Activated naive CD4-positive, alpha-beta T cell treated with anti-CD3 and anti-CD28 coated beads, Interleukin-2, amount 10 ng/mL, durations not matched to agents 7 days and 5 days (primary cell): Measurements from ENCODE around the gene FBXO48.

ENCODE experiments used
- CTCF ChIA-PET: fragments of 350-600 bp; sonication (Branson Sonifier 250); formaldehyde crosslinking; loops from one replicate; lab custom pipeline; 2021; ENCODE audit warnings: antibody characterized with exemption; lab: Charles Lee
- DNase-seq: peaks from one replicate; pipeline ENCODE4 v3.0.0-alpha.2; 2020
- H3K27ac Mint-ChIP-seq: one replicate; pipeline ENCODE4 v1.8.0; 2021; ENCODE audit warnings: mild to moderate bottlenecking, moderate library complexity, mixed read lengths
- H3K27me3 Mint-ChIP-seq: one replicate; pipeline ENCODE4 v1.8.0; 2021; ENCODE audit warnings: mild to moderate bottlenecking, mixed read lengths
- H3K36me3 Mint-ChIP-seq: one replicate; pipeline ENCODE4 v1.8.0; 2021; ENCODE audit warnings: mixed read lengths
- H3K4me1 Mint-ChIP-seq: one replicate; pipeline ENCODE4 v1.8.0; 2021; ENCODE audit warnings: mixed read lengths
- H3K4me3 Mint-ChIP-seq: one replicate; pipeline ENCODE4 v1.8.0; 2021; ENCODE audit warnings: mild to moderate bottlenecking, moderate library complexity, mixed read lengths
- H3K9me3 Mint-ChIP-seq: one replicate; pipeline ENCODE4 v1.8.0; 2021; ENCODE audit warnings: mixed read lengths

FBXO48 gene

DNA sequence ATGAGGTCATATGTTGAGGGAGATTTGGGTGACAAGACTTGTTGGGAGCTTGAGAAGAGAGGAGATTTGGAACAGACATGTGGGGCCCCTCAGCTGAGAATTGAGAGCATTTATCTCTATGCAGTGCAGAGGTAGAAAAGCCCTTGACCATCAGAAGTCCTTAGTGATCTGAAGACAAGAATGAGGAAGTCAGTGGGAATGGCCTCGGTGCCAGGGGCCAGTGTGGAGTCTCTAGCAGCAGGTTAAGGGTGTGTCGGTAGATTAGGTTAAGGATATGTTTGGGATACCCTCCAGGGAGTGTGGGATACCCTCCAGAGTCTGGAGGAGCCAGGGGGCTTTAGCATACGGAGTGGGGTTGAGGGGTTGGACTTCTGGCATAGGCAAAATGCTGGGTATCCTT, 41.6 kb downstream of the FBXO48 start:
- CTCF ChIA-PET = interaction anchor here (1.0 kb wide), 1 partner anchor 16 kb away, joined by 3 read pairs; no protein-coding TSS in a partner anchor
- DNase-seq = no peak
- Mint-ChIP-seq H3K4me3 (no peak overlapping the region), H3K27ac (no peak overlapping the region), H3K9me3 (no peaks in the 10 kb centered on the region), H3K27me3 (no peaks in the 10 kb centered on the region), H3K36me3 (no peaks in the 10 kb centered on the region), H3K4me1 (no peaks in the 10 kb centered on the region)

DNA sequence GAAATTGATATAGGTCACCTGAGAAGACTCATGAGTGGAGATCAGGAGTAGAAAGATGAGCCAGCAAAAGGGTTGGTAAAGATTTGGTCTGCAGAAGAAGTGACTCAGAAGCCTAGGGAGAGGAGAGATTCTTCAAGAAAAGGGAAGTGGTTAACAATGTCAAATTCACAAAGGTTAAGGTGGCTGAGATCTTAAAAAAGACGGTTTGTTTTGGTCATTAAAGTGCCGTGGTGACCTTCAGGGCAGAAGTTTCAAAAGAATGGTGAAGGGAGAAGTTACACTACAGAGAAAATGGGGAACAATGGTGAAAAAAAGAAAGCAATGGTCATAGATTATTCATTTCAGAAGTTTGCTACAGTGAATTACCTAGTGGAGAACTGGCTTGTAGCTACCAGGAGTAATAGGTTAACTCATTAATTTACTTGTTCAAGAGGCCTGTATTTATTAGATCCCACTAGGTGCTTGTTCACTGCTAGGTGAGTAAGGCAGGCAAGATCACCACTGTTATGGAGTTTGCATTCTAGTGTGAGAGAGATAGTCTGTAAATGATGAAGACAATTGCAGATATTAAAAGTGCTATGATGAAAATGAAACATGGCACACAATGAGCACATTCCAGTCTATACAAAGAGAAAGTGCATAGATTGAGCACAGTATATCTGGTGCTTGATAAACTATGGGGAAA, 43.0 kb downstream of the FBXO48 start:
- Mint-ChIP-seq H3K36me3 (no peaks in the 10 kb centered on the region), H3K27ac (no peak overlapping the region), H3K4me1 (no peaks in the 10 kb centered on the region), H3K9me3 (no peaks in the 10 kb centered on the region), H3K4me3 (no peak overlapping the region), H3K27me3 (no peaks in the 10 kb centered on the region)
- DNase-seq = no peak
- CTCF ChIA-PET = no interaction called here

DNA sequence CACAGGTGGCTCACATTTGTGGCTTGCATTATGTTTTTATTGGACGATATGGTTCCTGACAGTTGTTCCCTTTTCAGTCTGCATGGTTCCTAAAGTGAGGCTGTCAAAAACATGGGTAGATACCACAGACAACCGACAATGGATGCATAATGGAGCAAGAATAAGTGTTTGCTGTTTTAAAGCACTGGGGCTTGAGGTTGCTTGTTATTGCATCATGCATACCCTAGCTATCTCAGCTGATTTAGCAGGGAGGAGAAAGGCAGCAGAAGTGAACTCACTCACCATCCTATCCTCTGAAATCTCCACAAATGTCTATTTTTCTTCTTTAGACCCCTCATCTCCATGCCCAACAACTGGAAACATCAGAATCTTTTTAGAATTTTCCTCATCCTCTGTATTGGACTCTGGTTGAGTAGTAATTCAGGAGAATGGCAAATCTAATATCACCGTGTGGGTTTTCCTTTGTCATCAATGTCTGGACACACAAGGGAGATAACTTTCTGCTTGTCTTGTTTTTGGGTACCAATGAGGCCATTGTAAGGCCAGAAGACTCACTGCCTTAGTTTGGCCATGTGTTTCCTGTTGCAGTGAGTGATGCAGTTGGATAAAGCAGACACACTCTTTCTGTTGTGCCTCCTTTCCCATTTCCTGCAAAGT, 46.7 kb downstream of the FBXO48 start:
- DNase-seq = no peak
- Mint-ChIP-seq H3K27ac (no peak overlapping the region), H3K36me3 (no peaks in the 10 kb centered on the region), H3K27me3 (peaks cover 21% of the 10 kb centered on the region), H3K9me3 (no peaks in the 10 kb centered on the region), H3K4me3 (no peak overlapping the region), H3K4me1 (peaks cover 3% of the 10 kb centered on the region)
- CTCF ChIA-PET = no interaction called here

DNA sequence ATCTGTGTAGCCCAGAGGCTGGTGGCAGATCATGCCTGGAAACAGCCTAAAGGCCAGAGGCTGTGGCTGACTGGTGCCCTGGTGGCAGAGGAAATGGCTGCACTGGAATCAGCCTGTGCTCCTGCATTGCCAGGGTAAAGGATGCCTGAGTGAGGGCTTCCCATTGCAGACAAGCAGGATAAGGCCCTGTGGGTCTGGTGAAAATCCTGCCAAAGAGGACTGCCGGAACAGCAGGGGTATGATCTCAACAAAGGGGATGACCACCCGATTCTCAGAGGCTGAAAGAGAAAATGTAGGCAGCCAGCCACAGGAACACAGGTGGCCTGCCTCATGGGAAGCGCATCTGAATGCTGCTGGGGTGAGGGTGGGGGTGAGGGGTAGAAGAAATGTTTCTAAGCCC, 48.2 kb downstream of the FBXO48 start:
- H3K27ac Mint-ChIP-seq = no peak overlapping the region
- DNase-seq = no peak
- no peak overlapping the region for H3K4me3 Mint-ChIP-seq
- H3K36me3 Mint-ChIP-seq = no peaks in the 10 kb centered on the region
- peaks cover 3% of the 10 kb centered on the region for H3K4me1 Mint-ChIP-seq
- peaks cover 21% of the 10 kb centered on the region for H3K27me3 Mint-ChIP-seq
- no peaks in the 10 kb centered on the region for H3K9me3 Mint-ChIP-seq
- CTCF ChIA-PET = interaction anchor here (2.0 kb wide), 1 partner anchor 23 kb away, joined by 7 read pairs; no protein-coding TSS in a partner anchor

DNA sequence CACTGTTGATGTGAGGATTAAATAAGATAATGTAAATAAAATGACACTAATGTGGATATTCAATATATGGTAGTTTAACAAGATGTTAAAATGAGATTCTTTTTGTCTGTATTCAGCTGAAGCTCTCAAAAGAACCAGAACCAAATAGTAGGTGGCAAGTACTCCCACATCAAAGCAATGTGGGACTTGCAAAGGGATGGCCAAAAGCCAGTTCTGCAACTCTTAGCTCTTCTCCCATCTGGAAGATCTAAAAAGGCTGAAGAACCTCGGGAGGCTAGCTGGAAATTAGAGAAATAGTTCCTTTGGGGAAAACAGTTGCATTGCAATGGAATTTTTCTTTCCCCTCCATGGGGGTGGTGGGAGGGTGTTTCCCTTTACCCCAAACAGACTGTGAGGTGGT, 48.7 kb downstream of the FBXO48 start:
- no peak for DNase-seq
- no peaks in the 10 kb centered on the region for H3K9me3 Mint-ChIP-seq
- H3K36me3 Mint-ChIP-seq = no peaks in the 10 kb centered on the region
- no peak overlapping the region for H3K4me3 Mint-ChIP-seq
- CTCF ChIA-PET = interaction anchor here (2.0 kb wide), 1 partner anchor 23 kb away, joined by 7 read pairs; no protein-coding TSS in a partner anchor
- H3K27me3 Mint-ChIP-seq = peaks cover 21% of the 10 kb centered on the region
- peaks cover 3% of the 10 kb centered on the region for H3K4me1 Mint-ChIP-seq
- H3K27ac Mint-ChIP-seq = no peak overlapping the region

DNA sequence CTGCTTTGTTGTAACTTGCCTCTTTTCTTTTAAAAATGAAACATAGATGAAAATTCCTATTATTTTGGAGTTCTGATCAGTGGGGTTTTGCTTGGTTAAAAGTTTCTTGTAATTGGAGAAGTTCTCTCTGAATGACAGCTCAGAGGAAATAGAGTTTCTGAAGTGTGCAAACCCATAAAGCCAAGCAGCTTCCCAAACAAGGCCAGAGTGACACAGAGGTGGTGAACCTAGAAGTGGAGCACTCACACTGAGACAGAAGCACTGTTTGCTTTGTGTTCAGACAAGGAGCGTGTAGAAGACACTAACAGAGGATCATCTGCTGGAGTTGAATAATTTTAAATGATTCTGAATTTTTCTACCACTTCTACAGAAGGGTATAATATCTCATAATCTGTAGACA, 49.2 kb downstream of the FBXO48 start:
- Mint-ChIP-seq H3K36me3 (no peaks in the 10 kb centered on the region), H3K27me3 (peaks cover 21% of the 10 kb centered on the region), H3K9me3 (no peaks in the 10 kb centered on the region), H3K4me1 (peaks cover 3% of the 10 kb centered on the region), H3K4me3 (no peak overlapping the region), H3K27ac (no peak overlapping the region)
- CTCF ChIA-PET = interaction anchor here (2.0 kb wide), 1 partner anchor 24 kb away, joined by 7 read pairs; no protein-coding TSS in a partner anchor
- no peak for DNase-seq

DNA sequence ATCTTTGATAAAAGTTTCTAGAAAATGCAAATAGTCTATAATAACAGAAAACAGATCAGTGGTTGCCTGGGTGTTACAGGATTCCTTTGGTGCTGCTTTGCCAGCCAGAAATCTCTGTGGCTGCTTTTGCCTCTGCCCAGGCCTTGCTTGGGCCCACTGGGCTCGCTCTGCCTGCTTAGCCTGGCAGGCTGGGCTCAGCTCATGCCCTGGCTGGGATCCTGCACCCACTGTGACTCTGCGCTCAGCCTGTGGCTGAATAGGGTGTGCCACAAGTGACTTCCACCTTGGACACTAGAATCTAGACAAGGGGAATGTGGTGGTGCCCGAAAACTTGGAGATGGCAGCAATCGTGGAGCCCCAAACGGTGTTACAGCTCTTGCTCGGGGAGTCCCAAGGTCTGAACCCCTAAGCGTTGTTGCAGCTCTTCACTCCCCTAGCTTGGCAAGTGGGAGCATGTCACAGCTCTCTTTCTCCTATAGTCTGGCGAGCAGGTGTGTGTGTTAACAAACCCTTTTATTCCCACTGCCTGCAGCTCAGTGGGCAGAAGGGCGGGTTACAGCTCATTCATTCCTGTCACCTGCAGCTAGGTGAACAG, 50.9 kb downstream of the FBXO48 start:
- no peak for DNase-seq
- H3K27me3 Mint-ChIP-seq = peaks cover 21% of the 10 kb centered on the region
- H3K4me3 Mint-ChIP-seq = no peak overlapping the region
- no peaks in the 10 kb centered on the region for H3K9me3 Mint-ChIP-seq
- CTCF ChIA-PET = interaction anchor here (1.2 kb wide), 1 partner anchor 23 kb away, joined by 3 read pairs; no protein-coding TSS in a partner anchor
- H3K27ac Mint-ChIP-seq = no peak overlapping the region
- H3K36me3 Mint-ChIP-seq = no peaks in the 10 kb centered on the region
- peaks cover 3% of the 10 kb centered on the region for H3K4me1 Mint-ChIP-seq

DNA sequence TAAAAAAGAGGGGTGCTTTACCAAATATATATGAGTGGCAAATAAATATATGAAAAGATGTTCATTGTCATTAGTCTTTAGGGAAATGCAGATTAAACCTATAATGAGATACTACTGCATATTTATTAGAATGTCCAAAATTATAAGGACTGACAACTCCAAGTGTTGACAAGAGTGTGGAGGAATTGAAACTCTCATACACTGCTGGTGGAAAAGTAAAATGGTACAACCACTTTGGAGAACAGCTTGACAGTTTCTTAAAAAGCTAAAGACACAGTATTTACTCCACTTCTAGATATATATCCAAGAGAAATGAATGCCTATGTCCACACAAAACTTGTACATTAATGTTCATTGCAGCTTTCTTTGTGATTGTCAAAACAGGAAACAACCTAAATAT, 51.6 kb downstream of the FBXO48 start:
- H3K36me3 Mint-ChIP-seq = no peaks in the 10 kb centered on the region
- CTCF ChIA-PET = no interaction called here
- peaks cover 3% of the 10 kb centered on the region for H3K4me1 Mint-ChIP-seq
- H3K9me3 Mint-ChIP-seq = no peaks in the 10 kb centered on the region
- no peak for DNase-seq
- no peak overlapping the region for H3K27ac Mint-ChIP-seq
- H3K4me3 Mint-ChIP-seq = no peak overlapping the region
- peaks cover 21% of the 10 kb centered on the region for H3K27me3 Mint-ChIP-seq

DNA sequence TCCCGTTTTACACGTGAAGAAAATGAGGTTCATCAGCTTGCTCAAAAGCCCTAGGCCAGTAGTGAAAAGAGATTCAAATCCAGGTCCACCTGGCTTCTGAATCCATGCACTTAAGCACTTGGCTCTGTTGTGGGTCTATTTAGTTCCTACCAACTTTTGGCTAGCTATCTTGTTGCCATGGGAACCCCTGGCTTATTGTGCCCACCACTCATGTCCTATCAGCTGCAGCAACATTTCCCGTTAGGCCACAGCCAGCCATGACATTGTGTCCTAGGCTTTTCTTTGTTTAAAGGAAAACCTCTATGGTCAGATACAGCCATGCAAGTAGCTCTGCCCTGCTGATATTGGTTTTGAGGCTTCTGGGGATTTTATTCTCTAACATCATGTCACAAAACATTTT, 52.2 kb downstream of the FBXO48 start:
- Mint-ChIP-seq H3K9me3 (no peaks in the 10 kb centered on the region), H3K4me1 (peaks cover 3% of the 10 kb centered on the region), H3K27me3 (peaks cover 21% of the 10 kb centered on the region), H3K27ac (no peak overlapping the region), H3K4me3 (no peak overlapping the region), H3K36me3 (no peaks in the 10 kb centered on the region)
- DNase-seq = no peak
- CTCF ChIA-PET = interaction anchor here (1.0 to 1.4 kb wide), 2 partner anchors 10 to 27 kb away, joined by 3 to 4 read pairs; no protein-coding TSS in a partner anchor

DNA sequence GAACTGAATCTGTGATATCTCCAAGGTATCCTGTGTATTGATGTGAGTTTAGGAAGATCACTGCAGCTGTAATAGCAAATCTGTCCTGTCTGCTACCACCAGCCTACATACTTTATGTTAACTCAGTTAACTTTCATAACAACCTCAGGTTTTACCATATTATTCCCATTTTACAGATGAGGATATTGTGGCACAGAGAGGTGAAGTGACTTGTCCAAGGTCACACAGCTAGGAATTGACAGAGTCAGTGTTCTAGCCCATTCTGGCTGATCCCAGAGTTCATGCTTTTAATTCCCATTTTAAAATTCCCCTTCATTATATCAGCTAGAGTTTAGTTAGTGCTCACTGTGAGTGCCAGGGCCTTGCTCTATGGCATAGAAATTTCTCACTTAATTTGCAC, 52.6 kb downstream of the FBXO48 start:
- no peak for DNase-seq
- peaks cover 3% of the 10 kb centered on the region for H3K4me1 Mint-ChIP-seq
- peaks cover 21% of the 10 kb centered on the region for H3K27me3 Mint-ChIP-seq
- H3K27ac Mint-ChIP-seq = no peak overlapping the region
- CTCF ChIA-PET = interaction anchor here (1.0 to 1.4 kb wide), 2 partner anchors 10 to 27 kb away, joined by 3 to 4 read pairs; no protein-coding TSS in a partner anchor
- no peaks in the 10 kb centered on the region for H3K9me3 Mint-ChIP-seq
- H3K4me3 Mint-ChIP-seq = no peak overlapping the region
- H3K36me3 Mint-ChIP-seq = no peaks in the 10 kb centered on the region

DNA sequence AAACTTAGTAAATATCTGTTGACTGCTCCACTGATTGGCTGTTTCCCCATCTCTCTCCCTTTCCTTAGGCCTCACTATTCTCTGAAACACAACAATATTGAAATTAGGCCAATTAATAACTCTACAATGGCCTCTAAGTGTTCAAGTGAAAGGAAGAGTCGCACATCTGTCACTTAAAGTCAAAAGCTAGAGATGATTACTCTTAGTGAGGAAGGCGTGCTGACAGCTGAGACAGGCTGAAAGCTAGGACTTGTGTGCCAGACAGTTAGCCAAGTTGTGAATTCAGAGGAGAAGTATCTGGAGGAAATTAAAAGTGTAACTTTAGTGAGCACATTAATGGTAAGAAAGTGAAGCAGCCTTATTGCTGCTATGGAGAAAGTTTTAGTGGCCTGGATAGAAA, 53.6 kb downstream of the FBXO48 start:
- H3K27ac Mint-ChIP-seq = no peak overlapping the region
- no peak overlapping the region for H3K4me3 Mint-ChIP-seq
- H3K27me3 Mint-ChIP-seq = peaks cover 17% of the 10 kb centered on the region
- CTCF ChIA-PET = no interaction called here
- no peaks in the 10 kb centered on the region for H3K36me3 Mint-ChIP-seq
- peaks cover 3% of the 10 kb centered on the region for H3K4me1 Mint-ChIP-seq
- H3K9me3 Mint-ChIP-seq = no peaks in the 10 kb centered on the region
- no peak for DNase-seq

DNA sequence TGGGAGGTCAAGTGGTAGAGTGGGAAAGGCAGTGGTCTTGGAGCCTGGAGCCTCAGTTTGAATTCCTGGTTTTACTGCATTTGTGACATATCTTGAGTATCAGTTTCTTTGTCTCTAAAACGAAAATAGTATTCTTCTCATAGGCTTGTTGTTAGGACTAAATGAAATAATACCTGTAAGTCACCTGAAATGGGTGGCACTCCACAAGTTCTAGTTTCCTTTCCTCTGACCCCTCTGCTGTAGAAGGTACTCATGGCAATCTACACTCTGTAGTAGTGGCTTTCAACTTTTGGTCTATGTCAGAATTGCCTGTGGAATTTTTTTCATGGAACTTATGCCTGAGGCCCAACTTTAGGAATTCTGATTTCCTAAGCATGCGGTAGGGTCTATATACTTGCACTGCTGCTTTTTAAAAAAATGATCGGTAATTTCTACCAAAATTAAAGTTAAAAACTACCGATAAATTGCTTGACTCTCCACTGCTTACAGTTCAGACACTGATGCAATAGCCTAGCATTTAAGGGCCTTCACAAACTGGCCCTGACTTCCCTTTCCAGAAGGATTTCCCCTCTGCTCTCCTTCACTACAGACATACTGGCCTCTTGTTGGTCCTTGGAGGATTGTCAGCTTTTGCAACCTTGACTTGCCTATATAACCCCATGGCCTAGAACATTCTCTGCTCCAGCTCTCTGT, 54.8 kb downstream of the FBXO48 start:
- Mint-ChIP-seq H3K9me3 (no peaks in the 10 kb centered on the region), H3K27ac (no peak overlapping the region), H3K27me3 (peaks cover 17% of the 10 kb centered on the region), H3K36me3 (no peaks in the 10 kb centered on the region), H3K4me1 (no peaks in the 10 kb centered on the region), H3K4me3 (no peak overlapping the region)
- CTCF ChIA-PET = no interaction called here
- DNase-seq = no peak

DNA sequence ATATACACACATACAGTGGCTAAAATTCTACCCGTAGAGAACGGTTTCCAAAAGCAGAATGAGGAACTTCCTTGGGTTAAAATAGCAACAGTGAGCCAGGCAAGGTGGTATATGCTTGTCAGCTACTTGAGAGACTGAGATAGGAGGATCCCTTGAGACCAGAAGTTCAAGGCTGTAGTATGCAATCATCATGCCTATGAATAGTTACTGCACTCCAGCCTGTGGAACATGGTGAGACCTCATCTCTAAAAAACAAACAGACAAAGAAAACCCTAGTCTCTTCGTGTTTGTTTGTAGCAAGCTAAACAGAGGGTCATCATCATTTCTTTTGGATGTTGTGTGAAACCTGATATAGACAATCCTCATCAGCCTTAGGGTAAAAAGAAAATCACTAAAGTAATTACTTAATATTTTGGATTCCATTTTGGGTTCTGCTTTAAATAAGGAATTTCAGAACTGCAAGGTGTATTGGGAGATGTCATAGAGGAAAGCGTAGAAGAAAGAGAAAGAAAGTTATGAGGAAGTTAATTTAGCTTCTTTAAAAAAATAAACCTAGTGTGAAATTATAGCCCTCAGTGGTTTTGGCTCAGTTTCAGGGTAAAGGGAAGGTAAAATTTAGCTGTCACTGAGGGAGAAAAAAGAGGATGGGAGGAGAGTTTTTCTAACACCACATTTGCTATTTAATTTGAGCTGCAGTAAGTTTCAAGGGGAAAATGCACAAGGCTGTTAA, 55.5 kb downstream of the FBXO48 start:
- Mint-ChIP-seq H3K27ac (no peak overlapping the region), H3K4me3 (no peak overlapping the region), H3K36me3 (no peaks in the 10 kb centered on the region), H3K9me3 (no peaks in the 10 kb centered on the region), H3K4me1 (no peaks in the 10 kb centered on the region), H3K27me3 (peaks cover 15% of the 10 kb centered on the region)
- CTCF ChIA-PET = interaction anchor here (0.8 kb wide), 1 partner anchor 30 kb away, joined by 3 read pairs; no protein-coding TSS in a partner anchor
- DNase-seq = no peak
